Measurements from ENCODE around the gene LAMTOR4.
"Not testable (repeated sequence)": the region's sequence is repeated elsewhere in the genome, so short reads cannot be mapped to it uniquely, and the experiment has no call there.

The LAMTOR4 gene

GRCh38 chr7:100192969-100193368 is 44.3 kb downstream of the LAMTOR4 start:
- Histone ChIP-seq H3K4me2 (ENCODE audit: low read length) (no peak overlapping the region), H2AFZ (ENCODE audit: low read depth, low read length) (no peak overlapping the region)
- no peak for TF ChIP-seq EZH2phosphoT487 (IDR thresholded peaks at IDR 0.05; ENCODE audit: low read depth)
- TF ChIP-seq CTCF (IDR thresholded peaks at IDR 0.05; ENCODE audit: low read depth, low read length) = no peak

GRCh38 chr7:100195222-100195621 is 46.5 kb downstream of the LAMTOR4 start:
- Histone ChIP-seq H3K27me3 (ENCODE audit: low read depth, low read length) (no peaks in the 10 kb centered on the region), H3K4me3 (ENCODE audit: low read length) (no peak overlapping the region), H3K79me2 (ENCODE audit: low read length) (no peaks in the 10 kb centered on the region), H3K27ac (ENCODE audit: low read length) (peak overlapping the region; percentile 30; the same call in 1 of the 2 replicates), H3K9ac (ENCODE audit: low read length) (no peak overlapping the region; the same call in 1 of the 2 replicates), H4K20me1 (ENCODE audit: insufficient read depth, low read length) (no peaks in the 10 kb centered on the region), H3K36me3 (replicated peaks; ENCODE audit: low read depth, low read length) (no peaks in the 10 kb centered on the region), H3K4me2 (ENCODE audit: low read length) (peak overlapping the region; percentile 47; the same call in 1 of the 2 replicates), H3K4me1 (ENCODE audit: low read length) (peaks cover 65% of the 10 kb centered on the region), H2AFZ (ENCODE audit: low read depth, low read length) (peak overlapping the region; percentile 67; the same call in 1 of the 2 replicates), H3K9me3 (ENCODE audit: insufficient read depth, low read length) (no peaks in the 10 kb centered on the region)
- TF ChIP-seq EZH2phosphoT487 (IDR thresholded peaks at IDR 0.05; ENCODE audit: low read depth) (no peak), CTCF (IDR thresholded peaks at IDR 0.05; ENCODE audit: low read depth, low read length) (no peak)

More at GRCh38 chr7:100192969-100193368, 44.3 kb downstream of the LAMTOR4 start:
- no peak overlapping the region for H3K4me3 ChIP-seq (ENCODE audit: low read length)
- no peaks in the 10 kb centered on the region for H3K36me3 ChIP-seq (replicated peaks; ENCODE audit: low read depth, low read length)
- 0 out of 2 replicates have a peak, but pooled peaks cover 3% of the 10 kb centered on the region for H3K27me3 ChIP-seq (ENCODE audit: low read depth, low read length)
- H3K9ac ChIP-seq (ENCODE audit: low read length) = no peak overlapping the region
- no peaks in the 10 kb centered on the region for H3K79me2 ChIP-seq (ENCODE audit: low read length)
- no peaks in the 10 kb centered on the region for H4K20me1 ChIP-seq (ENCODE audit: insufficient read depth, low read length)
- peaks cover 52% of the 10 kb centered on the region for H3K4me1 ChIP-seq (ENCODE audit: low read length)
- H3K9me3 ChIP-seq (ENCODE audit: insufficient read depth, low read length) = no peaks in the 10 kb centered on the region
- no peak overlapping the region for H3K27ac ChIP-seq (ENCODE audit: low read length)

DNA sequence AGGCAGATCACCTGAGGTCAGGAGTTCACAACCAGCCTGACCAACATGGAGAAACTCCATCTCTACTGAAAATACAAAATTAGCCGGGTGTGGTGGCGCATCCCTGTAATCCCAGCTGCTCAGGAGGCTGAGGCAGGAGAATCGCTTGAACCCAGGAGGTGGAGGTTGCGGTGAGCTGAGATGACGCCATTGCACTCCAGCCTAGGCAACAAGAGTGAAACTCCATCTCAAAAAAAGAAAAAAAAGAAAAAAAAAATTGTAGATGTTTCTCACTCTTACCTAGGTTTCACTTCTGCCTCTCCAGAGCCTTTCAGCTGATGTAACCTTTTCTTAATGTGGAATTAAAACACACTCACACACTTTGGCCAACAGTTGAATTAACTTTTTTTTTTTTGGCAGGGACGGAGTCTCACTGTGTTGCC is 47.2 kb downstream of the LAMTOR4 start:
- H3K4me3 ChIP-seq (ENCODE audit: low read length); H4K20me1 ChIP-seq (ENCODE audit: insufficient read depth, low read length); H3K9ac ChIP-seq (ENCODE audit: low read length); H3K79me2 ChIP-seq (ENCODE audit: low read length); H3K36me3 ChIP-seq (replicated peaks; ENCODE audit: low read depth, low read length); H2AFZ ChIP-seq (ENCODE audit: low read depth, low read length); H3K9me3 ChIP-seq (ENCODE audit: insufficient read depth, low read length); H3K27me3 ChIP-seq (ENCODE audit: low read depth, low read length): not testable (repeated sequence)
- Histone ChIP-seq H3K27ac (ENCODE audit: low read length) (peak overlapping the region; percentile 32; the same call in 1 of the 2 replicates), H3K4me2 (ENCODE audit: low read length) (peak overlapping the region; percentile 47), H3K4me1 (ENCODE audit: low read length) (peaks cover 65% of the 10 kb centered on the region)

- H3K4me2 ChIP-seq (ENCODE audit: low read length) = no peak overlapping the region
- no peaks in the 10 kb centered on the region for H3K36me3 ChIP-seq (replicated peaks; ENCODE audit: low read depth, low read length)
These were observed 49.5 kb downstream of the LAMTOR4 start for GRCh38 chr7:100198266-100198665.

More at GRCh38 chr7:100198266-100198665, 49.5 kb downstream of the LAMTOR4 start:
- peaks cover 4% of the 10 kb centered on the region; the same call in 1 of the 2 replicates for H3K27me3 ChIP-seq (ENCODE audit: low read depth, low read length)
- no peak overlapping the region for H3K4me3 ChIP-seq (ENCODE audit: low read length)
- no peak overlapping the region for H2AFZ ChIP-seq (ENCODE audit: low read depth, low read length)
- H3K9ac ChIP-seq (ENCODE audit: low read length) = no peak overlapping the region
- H3K9me3 ChIP-seq (ENCODE audit: insufficient read depth, low read length) = no peaks in the 10 kb centered on the region
- H4K20me1 ChIP-seq (ENCODE audit: insufficient read depth, low read length) = no peaks in the 10 kb centered on the region
- no peaks in the 10 kb centered on the region for H3K79me2 ChIP-seq (ENCODE audit: low read length)
- no peak for TF ChIP-seq EZH2phosphoT487 (IDR thresholded peaks at IDR 0.05; ENCODE audit: low read depth)
- TF ChIP-seq CTCF (IDR thresholded peaks at IDR 0.05; ENCODE audit: low read depth, low read length) = no peak
- H3K4me1 ChIP-seq (ENCODE audit: low read length) = peaks cover 54% of the 10 kb centered on the region
- no peak overlapping the region for H3K27ac ChIP-seq (ENCODE audit: low read length)

Data from OCI-LY3 (cell line).